Measurements from ENCODE around the gene DEPP1. TPM values are rescaled to one million over a fixed set of nuclear protein-coding genes. Genes with fewer than 3 reads are reported as not detected.

The DEPP1 gene
- total and polyA plus RNA-seq, 2 of the 4 experiments (the other 2 are of a cell fraction), result 13.6 to 30.0 TPM

GRCh38 chr10:44949915-44950314 is 28.7 kb downstream of the DEPP1 start:
- DNase-seq (no peak), ATAC-seq (ENCODE audit: low read depth) (no peak)
- H3K27ac ChIP-seq (ENCODE audit: insufficient read depth, low read length), result no peak overlapping the region
- no peak overlapping the region for H3K56ac ChIP-seq (ENCODE audit: extremely low read depth, insufficient read depth, low read length)
- H2AK5ac ChIP-seq (ENCODE audit: low read depth, low read length), result no peak overlapping the region
- H3K14ac ChIP-seq (replicated peaks; ENCODE audit: low read depth, low read length), result 0 out of 2 replicates have a peak overlapping the region, but pooled peaks have one; percentile 21
- ChIA-PET CTCF (no interaction called here), POLR2A (ENCODE audit: unreplicated experiment) (no interaction called here)
- no peak overlapping the region for H3K4me3 ChIP-seq (ENCODE audit: insufficient read depth, low read depth, low read length)
- H2BK5ac ChIP-seq (ENCODE audit: low read depth, low read length, poor library complexity, severe bottlenecking), result no peak overlapping the region
- H2BK20ac ChIP-seq (ENCODE audit: low read depth, low read length), result no peak overlapping the region
- H2AFZ ChIP-seq (replicated peaks; ENCODE audit: low read length, poor library complexity), result no peak overlapping the region
- no peak overlapping the region for H3K9ac ChIP-seq (ENCODE audit: low read depth, low read length)
- H4K20me1 ChIP-seq (ENCODE audit: insufficient read depth, low read length), result no peaks in the 10 kb centered on the region
- H3K79me1 ChIP-seq (ENCODE audit: low read depth in 1 of 2, low read length in 2 of 2), result no peaks in the 10 kb centered on the region
- no TSS peak for BruUV-seq (replicated peaks)
- H4K91ac ChIP-seq (ENCODE audit: insufficient read depth, low read depth, low read length), result no peak overlapping the region
- no peak overlapping the region for H3K18ac ChIP-seq (ENCODE audit: low read depth, low read length)
- H2BK120ac ChIP-seq (ENCODE audit: low read depth, low read length), result no peak overlapping the region
- no peaks in the 10 kb centered on the region for H3K36me3 ChIP-seq (ENCODE audit: control insufficient read depth, insufficient read depth, low read length)
- dilution Hi-C loops (cut with HindIII; ENCODE audit: low sequenced_read_pairs, unreplicated experiment), result no loop called here
- H3K4me1 ChIP-seq (ENCODE audit: control insufficient read depth, insufficient read depth, low read length), result peaks cover 9% of the 10 kb centered on the region
- WGBS, 2 experiments (ENCODE audit: extremely low coverage in 2 of 2, insufficient read length in 1 of 2), result no CpG with 5 or more reads among the region's 3 CpGs
- TF ChIP-seq RCOR1 (IDR thresholded peaks at IDR 0.05; ENCODE audit: insufficient replicate concordance, low read length) (no peak), ELK1 (IDR thresholded peaks at IDR 0.05; ENCODE audit: borderline replicate concordance, low read depth, low read length) (no peak), RAD21 (IDR thresholded peaks at IDR 0.05; ENCODE audit: low read length) (no peak), CTCF (conservative IDR thresholded peaks at IDR 0.05; ENCODE audit: low read depth, low read length) (no peak), MAFK (IDR thresholded peaks at IDR 0.05; ENCODE audit: low read depth, low read length) (no peak), RFX5 (IDR thresholded peaks at IDR 0.05; ENCODE audit: low read depth, low read length) (no peak)
- no peak overlapping the region for H3K23ac ChIP-seq (ENCODE audit: low read depth, low read length)
- no peak overlapping the region for H3K4me2 ChIP-seq (ENCODE audit: low read depth, low read length)
- no peaks in the 10 kb centered on the region for H3K27me3 ChIP-seq (ENCODE audit: control insufficient read depth, insufficient read depth, low read length)
- no peak overlapping the region for H4K8ac ChIP-seq (ENCODE audit: low read depth in 2 of 2, low read length in 2 of 2)
- peaks cover 6% of the 10 kb centered on the region for H3K9me1 ChIP-seq (ENCODE audit: insufficient read depth, low read length)
- in situ Hi-C loops (cut with MboI; ENCODE audit: low sequenced_read_pairs), result no loop called here
- H3K4ac ChIP-seq (ENCODE audit: low read depth, low read length), result no peak overlapping the region
- H2AK9ac ChIP-seq (replicated peaks; ENCODE audit: low read depth, low read length, poor library complexity), result no peak overlapping the region
- intact Hi-C loops (cut with micrococcal nuclease), result no loop called here
- H4K5ac ChIP-seq (ENCODE audit: low read depth, low read length), result no peak overlapping the region
- no peak overlapping the region for H2BK15ac ChIP-seq (ENCODE audit: low read depth, low read length)
- H3K9me3 ChIP-seq (ENCODE audit: control insufficient read depth, insufficient read depth, low read length), result no peaks in the 10 kb centered on the region

Measured in IMR-90 (cell line).